ENCODE data around the gene LDLR. TPM values are rescaled to one million over a fixed set of nuclear protein-coding genes. Genes with fewer than 3 reads are reported as not detected.

LDLR gene
- total and polyA plus RNA-seq, 2 donors (not counting 3 experiments of a cell fraction or from before 2014, with no cell fraction given), result 142 to 174 TPM

GRCh38 chr19:11108746-11109145, 19.5 kb downstream of the LDLR start:
- intact Hi-C loops (cut with micrococcal nuclease), result no loop called here
- BruUV-seq (replicated peaks), result no TSS peak

More at GRCh38 chr19:11108746-11109145, 19.5 kb downstream of the LDLR start:
- ChIA-PET POLR2A (no interaction called here), CTCF (interaction anchor here (0.9 to 1.0 kb wide), 2 partner anchors 17 to 73 kb away, joined by 3 to 5 read pairs; no protein-coding TSS in a partner anchor)
- Histone ChIP-seq H3K4me2 (ENCODE audit: insufficient read depth, low read length) (no peak overlapping the region), H3K27ac (ENCODE audit: insufficient read depth, low read depth, low read length) (no peak overlapping the region), H3K4me1 (ENCODE audit: control insufficient read depth, extremely low read depth, insufficient read depth, low read length) (no peaks in the 10 kb centered on the region), H3K27me3 (ENCODE audit: control insufficient read depth in 2 of 2, insufficient read depth in 2 of 2, low read length in 2 of 2) (no peaks in the 10 kb centered on the region), H3K9me1 (replicated peaks; ENCODE audit: control insufficient read depth, extremely low read depth, insufficient read depth, low read length) (no peaks in the 10 kb centered on the region), H3K36me3 (ENCODE audit: control insufficient read depth in 2 of 2, extremely low read depth in 1 of 2, insufficient read depth in 2 of 2, low read length in 2 of 2) (peaks cover 35 to 38% of the 10 kb centered on the region in 2 experiments), H3K79me2 (ENCODE audit: control insufficient read depth, insufficient read depth, low read length) (peaks cover 52% of the 10 kb centered on the region), H3K9ac (replicated peaks; ENCODE audit: extremely low read depth, insufficient read depth, low read length) (no peak overlapping the region), H2AFZ (ENCODE audit: low read depth, low read length) (no peak overlapping the region), H3K4me3 (replicated peaks in 1 of 3; ENCODE audit: insufficient read depth in 1 of 3, low read depth in 1 of 3, low read length in 3 of 3) (no peak overlapping the region), H4K20me1 (replicated peaks; ENCODE audit: control insufficient read depth, extremely low read depth, insufficient read depth, low read length) (no peaks in the 10 kb centered on the region), H3K9me3 (replicated peaks; ENCODE audit: control insufficient read depth, insufficient read depth, low read length) (no peaks in the 10 kb centered on the region)
- DNase-seq (ENCODE audit: low read depth, low spot score) (no peak), FAIRE-seq (peak; percentile 8)
- dilution Hi-C loops (cut with MboI; ENCODE audit: extremely low pct_ligation_motif_present, low sequenced_read_pairs), result no loop called here
- TF ChIP-seq CTCF (IDR thresholded peaks at IDR 0.05; ENCODE audit: extremely low read depth in 1 of 2, insufficient read depth in 1 of 2, low read depth in 1 of 2, low read length in 2 of 2) (no peak), POLR2A (IDR thresholded peaks at IDR 0.05; ENCODE audit: low read depth, low read length) (no peak), POLR2AphosphoS5 (IDR thresholded peaks at IDR 0.05; ENCODE audit: insufficient read depth, low read depth, low read length) (no peak), EZH2 (IDR thresholded peaks at IDR 0.05; ENCODE audit: borderline replicate concordance, low read depth, low read length, severe bottlenecking) (no peak), MYC (IDR thresholded peaks at IDR 0.05; ENCODE audit: low read depth, low read length) (no peak)

All from endothelial cell of umbilical vein (primary cell).